ENCODE measurements around the gene RBM3. TPM values are rescaled to one million over a fixed set of nuclear protein-coding genes. Genes with fewer than 3 reads are reported as not detected.

The RBM3 gene
- total RNA-seq, 1 experiment from 2014 or later, result 264 TPM

DNA sequence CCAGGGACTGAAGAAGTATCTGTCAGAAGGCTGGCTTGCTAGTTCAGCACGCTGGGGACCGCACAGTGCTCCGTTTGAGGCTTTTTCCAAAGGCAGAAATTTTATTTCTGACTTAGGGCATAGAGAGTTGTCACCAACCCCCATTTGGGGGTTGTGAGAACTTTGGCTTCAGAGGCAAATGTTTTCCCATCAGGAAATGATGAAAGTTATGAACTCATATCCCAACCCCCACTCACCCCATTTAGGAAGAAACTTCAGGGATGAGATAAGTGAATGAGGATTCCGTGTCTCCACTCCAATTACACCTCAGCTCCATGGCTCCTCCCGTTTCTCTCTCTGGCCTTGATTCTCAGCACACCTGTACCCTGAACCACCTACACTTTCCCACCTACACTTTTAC, 18.7 kb downstream of the RBM3 start:
- no peak for DNase-seq
- BruUV-seq (replicated peaks), result no TSS peak
- no peak overlapping the region for H3K4me3 Mint-ChIP-seq (ENCODE audit: unreplicated experiment)
- ChIA-PET POLR2A (no interaction called here), CTCF (no interaction called here)
- H3K36me3 Mint-ChIP-seq (ENCODE audit: insufficient read depth, unreplicated experiment), result peaks cover 10% of the 10 kb centered on the region
- Histone ChIP-seq H3K36me3 (ENCODE audit: control insufficient read depth, insufficient read depth, low read length) (no peaks in the 10 kb centered on the region), H3K27me3 (replicated peaks; ENCODE audit: control insufficient read depth, insufficient read depth, low read length) (no peaks in the 10 kb centered on the region), H3K9me3 (no peaks in the 10 kb centered on the region), H3K4me3 (ENCODE audit: low read depth, low read length) (no peak overlapping the region), H3K4me1 (no peaks in the 10 kb centered on the region)
- H3K4me1 Mint-ChIP-seq (ENCODE audit: low read depth, unreplicated experiment), result no peaks in the 10 kb centered on the region
- no peak overlapping the region for H3K27ac Mint-ChIP-seq (ENCODE audit: unreplicated experiment)
- no peaks in the 10 kb centered on the region for H3K27me3 Mint-ChIP-seq (ENCODE audit: insufficient read depth, unreplicated experiment)
- TF ChIP-seq, protein P1, sequence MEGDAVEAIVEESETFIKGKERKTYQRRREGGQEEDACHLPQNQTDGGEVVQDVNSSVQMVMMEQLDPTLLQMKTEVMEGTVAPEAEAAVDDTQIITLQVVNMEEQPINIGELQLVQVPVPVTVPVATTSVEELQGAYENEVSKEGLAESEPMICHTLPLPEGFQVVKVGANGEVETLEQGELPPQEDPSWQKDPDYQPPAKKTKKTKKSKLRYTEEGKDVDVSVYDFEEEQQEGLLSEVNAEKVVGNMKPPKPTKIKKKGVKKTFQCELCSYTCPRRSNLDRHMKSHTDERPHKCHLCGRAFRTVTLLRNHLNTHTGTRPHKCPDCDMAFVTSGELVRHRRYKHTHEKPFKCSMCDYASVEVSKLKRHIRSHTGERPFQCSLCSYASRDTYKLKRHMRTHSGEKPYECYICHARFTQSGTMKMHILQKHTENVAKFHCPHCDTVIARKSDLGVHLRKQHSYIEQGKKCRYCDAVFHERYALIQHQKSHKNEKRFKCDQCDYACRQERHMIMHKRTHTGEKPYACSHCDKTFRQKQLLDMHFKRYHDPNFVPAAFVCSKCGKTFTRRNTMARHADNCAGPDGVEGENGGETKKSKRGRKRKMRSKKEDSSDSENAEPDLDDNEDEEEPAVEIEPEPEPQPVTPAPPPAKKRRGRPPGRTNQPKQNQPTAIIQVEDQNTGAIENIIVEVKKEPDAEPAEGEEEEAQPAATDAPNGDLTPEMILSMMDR (IDR thresholded peaks at IDR 0.05; ENCODE audit: insufficient read depth in 1 of 2, low read depth in 1 of 2, low read length in 1 of 2, severe bottlenecking in 1 of 2, unreplicated experiment in 1 of 2), result no peak
- H3K9me3 Mint-ChIP-seq (ENCODE audit: unreplicated experiment), result no peaks in the 10 kb centered on the region
- intact Hi-C loops (cut with micrococcal nuclease; ENCODE audit: unreplicated experiment), result no loop called here

- intact Hi-C loops (cut with micrococcal nuclease; ENCODE audit: unreplicated experiment), result loop anchor here (2.0 kb wide), 1 partner anchor 13 kb away; no protein-coding TSS in a partner anchor
- no peaks in the 10 kb centered on the region for H3K9me3 Mint-ChIP-seq (ENCODE audit: unreplicated experiment)
- H3K36me3 Mint-ChIP-seq (ENCODE audit: insufficient read depth, unreplicated experiment), result peaks cover 12% of the 10 kb centered on the region
- CTCF ChIA-PET, result no interaction called here
- no peak overlapping the region for H3K4me3 Mint-ChIP-seq (ENCODE audit: unreplicated experiment)
- no peaks in the 10 kb centered on the region for H3K4me1 Mint-ChIP-seq (ENCODE audit: low read depth, unreplicated experiment)
- H3K4me1 ChIP-seq, result peaks cover 3% of the 10 kb centered on the region; the same call in 1 of the 2 replicates
- no peaks in the 10 kb centered on the region for H3K9me3 ChIP-seq
- H3K27ac Mint-ChIP-seq (ENCODE audit: unreplicated experiment), result no peak overlapping the region
- POLR2A ChIA-PET, result no interaction called here
- no peaks in the 10 kb centered on the region for H3K27me3 Mint-ChIP-seq (ENCODE audit: insufficient read depth, unreplicated experiment)
- no peaks in the 10 kb centered on the region for H3K27me3 ChIP-seq (replicated peaks; ENCODE audit: control insufficient read depth, insufficient read depth, low read length)
- TF ChIP-seq, protein P1 (IDR thresholded peaks at IDR 0.05; ENCODE audit: insufficient read depth in 1 of 2, low read depth in 1 of 2, low read length in 1 of 2, severe bottlenecking in 1 of 2, unreplicated experiment in 1 of 2), result no peak
- no peak overlapping the region for H3K4me3 ChIP-seq (ENCODE audit: low read depth, low read length)
- H3K36me3 ChIP-seq (ENCODE audit: control insufficient read depth, insufficient read depth, low read length), result no peaks in the 10 kb centered on the region; the same call in 1 of the 2 replicates
- no peak for DNase-seq
- no TSS peak for BruUV-seq (replicated peaks)
Measured at GRCh38 chrX:48595929-48596328, 21.6 kb downstream of the RBM3 start.

DNA sequence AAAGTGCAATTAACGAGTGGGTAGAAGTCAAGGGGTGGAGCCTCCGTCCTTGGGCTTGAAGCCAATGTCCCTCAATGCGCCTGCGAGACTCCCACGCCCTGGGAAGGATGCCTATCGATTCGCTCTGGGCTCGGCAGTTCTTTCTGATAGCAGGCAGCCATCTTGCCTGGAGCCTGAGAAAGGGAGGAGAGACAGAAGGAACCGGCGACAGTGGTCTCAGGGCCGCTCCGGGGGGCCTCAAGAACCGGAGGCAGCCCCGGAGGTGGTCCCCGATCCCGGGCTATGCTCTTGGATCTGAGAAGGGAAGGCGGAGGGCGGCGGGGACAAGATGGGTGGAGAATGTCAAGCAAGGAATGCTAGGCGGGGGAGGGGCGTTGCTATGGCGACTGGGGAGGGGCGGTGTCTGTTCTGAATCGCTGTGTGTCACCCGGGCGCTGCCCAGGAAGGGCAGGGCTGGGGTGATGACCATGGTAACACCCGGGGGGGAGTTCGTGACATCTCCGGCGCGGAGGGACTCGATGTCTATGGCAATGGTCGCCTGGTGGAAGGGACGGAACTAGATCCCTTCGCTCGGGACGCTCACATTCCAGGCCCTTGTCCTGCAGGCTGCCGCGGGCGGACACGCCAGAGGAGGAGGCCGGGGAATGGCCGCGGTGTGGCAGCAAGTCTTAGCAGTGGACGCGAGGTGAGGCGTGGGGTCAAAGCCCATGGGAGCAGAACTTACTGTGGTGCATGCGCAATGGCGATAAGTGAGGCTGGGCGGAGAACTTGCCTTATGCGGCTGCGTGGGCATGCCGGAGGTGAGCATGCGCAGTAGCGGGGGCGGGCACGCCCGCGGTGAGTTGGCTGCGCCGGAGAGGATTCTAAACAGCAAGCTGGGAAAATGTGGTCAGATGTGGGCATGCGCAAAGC, 23.3 kb downstream of the RBM3 start, which contains the start of gene WDR13:
Gene WDR13, plus strand, starts transcription at position 140 of the 912 bp plus-strand sequence. Its CDS starts 505 bp downstream, at position 645.
- H3K9me3 ChIP-seq, result no peaks in the 10 kb centered on the region
- DNase-seq, result peak; percentile 93 to 96
- no peaks in the 10 kb centered on the region; the same call in 1 of the 2 replicates for H3K36me3 ChIP-seq (ENCODE audit: control insufficient read depth, insufficient read depth, low read length)
- peak within 1 kb of the TSS; percentile 70 for H3K4me3 ChIP-seq (ENCODE audit: low read depth, low read length)
- Mint-ChIP-seq H3K27me3 (ENCODE audit: insufficient read depth, unreplicated experiment) (no peaks in the 10 kb centered on the region), H3K9me3 (ENCODE audit: unreplicated experiment) (no peaks in the 10 kb centered on the region), H3K4me3 (ENCODE audit: unreplicated experiment) (peak within 1 kb of the TSS; percentile 89), H3K27ac (ENCODE audit: unreplicated experiment) (peak within 1 kb of the TSS; percentile 100), H3K36me3 (ENCODE audit: insufficient read depth, unreplicated experiment) (peaks cover 12% of the 10 kb centered on the region), H3K4me1 (ENCODE audit: low read depth, unreplicated experiment) (no peaks in the 10 kb centered on the region)
- CTCF ChIA-PET, result interaction anchor here (0.7 to 1.4 kb wide), 2 partner anchors 17 to 34 kb away, joined by 3 read pairs; no protein-coding TSS in a partner anchor
- H3K27me3 ChIP-seq (replicated peaks; ENCODE audit: control insufficient read depth, insufficient read depth, low read length), result no peaks in the 10 kb centered on the region
- POLR2A ChIA-PET, result interaction anchor here (0.6 to 0.7 kb wide), 2 partner anchors 23 to 444 kb away, joined by 3 read pairs; partner anchors contain the start of gene RBM3
- H3K4me1 ChIP-seq, result peaks cover 3% of the 10 kb centered on the region; the same call in 1 of the 2 replicates
- BruUV-seq (replicated peaks), result TSS peak; percentile 82
- TF ChIP-seq, protein P1 (IDR thresholded peaks at IDR 0.05; ENCODE audit: insufficient read depth in 1 of 2, low read depth in 1 of 2, low read length in 1 of 2, severe bottlenecking in 1 of 2, unreplicated experiment in 1 of 2), result no peak
- intact Hi-C loops (cut with micrococcal nuclease; ENCODE audit: unreplicated experiment), result loop anchor here (1.0 to 2.0 kb wide), 2 partner anchors 15 to 23 kb away; partner anchors contain the start of gene RBM3
